GM21528 (cell line): Measurements from ENCODE around the gene MATCAP1.

Experiments used
- ATAC-seq: cut with Tn5 transposase; IDR thresholded peaks from one replicate; pipeline ENCODE4 v1.9.1; 2021; ENCODE audit warnings: mild to moderate bottlenecking, moderate library complexity; ENCODE audit not compliant: unreplicated experiment, low FRiP score

The MATCAP1 gene

GRCh38 chr16:67158637-67159600, 24.8 kb downstream of the MATCAP1 start:
- ATAC-seq, result peak; percentile 34

GRCh38 chr16:67157892-67158635, 25.7 kb downstream of the MATCAP1 start:
- no peak for ATAC-seq

GRCh38 chr16:67157106-67157748, 26.5 kb downstream of the MATCAP1 start:
- no peak for ATAC-seq

GRCh38 chr16:67156143-67156844, 27.5 kb downstream of the MATCAP1 start:
- no peak for ATAC-seq

GRCh38 chr16:67155295-67156142, 28.2 kb downstream of the MATCAP1 start:
- ATAC-seq, result no peak

GRCh38 chr16:67154578-67155294, 29.0 kb downstream of the MATCAP1 start:
- no peak for ATAC-seq

GRCh38 chr16:67151431-67152097, 32.2 kb downstream of the MATCAP1 start:
- ATAC-seq, result no peak

GRCh38 chr16:67150833-67151396, 32.8 kb downstream of the MATCAP1 start, which contains the start of gene B3GNT9:
Gene B3GNT9 (minus strand): TSS chr16:67150998. CDS start chr16:67150485, 513 bp downstream.
- ATAC-seq, result no peak

- no peak for ATAC-seq
Observed at GRCh38 chr16:67150047-67150832, 33.5 kb downstream of the MATCAP1 start.

- no peak for ATAC-seq
Observed at GRCh38 chr16:67149276-67150046, 34.3 kb downstream of the MATCAP1 start.

GRCh38 chr16:67148656-67149275, 35.0 kb downstream of the MATCAP1 start:
- no peak for ATAC-seq

- ATAC-seq, result no peak
Observed at GRCh38 chr16:67148221-67148620, 35.5 kb downstream of the MATCAP1 start.

- no peak for ATAC-seq
Observed at GRCh38 chr16:67147437-67148140, 36.2 kb downstream of the MATCAP1 start.

GRCh38 chr16:67146523-67147357, 37.0 kb downstream of the MATCAP1 start:
- no peak for ATAC-seq
